Type B pancreatic cell (in vitro differentiated cells): ENCODE measurements around the gene C1orf159. TPM values are rescaled to one million over a fixed set of nuclear protein-coding genes. Genes with fewer than 3 reads are reported as not detected.

Experiments used
- DNase-seq: peaks from one replicate; pipeline ENCODE4 v3.0.0; 2021; ENCODE audit warnings: mixed read lengths; ENCODE audit not compliant: unreplicated experiment; ENCODE audit errors: extremely low spot score
- H3K27ac Mint-ChIP-seq: 2 replicates; pipeline ENCODE4 v1.8.0; 2021; ENCODE audit warnings: mild to moderate bottlenecking, mixed read lengths
- H3K27me3 Mint-ChIP-seq: 2 replicates; pipeline ENCODE4 v1.8.0; 2021; ENCODE audit warnings: mixed read lengths
- H3K36me3 Mint-ChIP-seq: 2 replicates; pipeline ENCODE4 v1.8.0; 2021; ENCODE audit warnings: mixed read lengths
- H3K4me1 Mint-ChIP-seq: one replicate; pipeline ENCODE4 v1.8.0; 2021; ENCODE audit warnings: mixed read lengths; ENCODE audit not compliant: unreplicated experiment
- H3K4me3 Mint-ChIP-seq: 2 replicates; pipeline ENCODE4 v1.8.0; 2021; ENCODE audit warnings: mild to moderate bottlenecking, mixed read lengths
- H3K9me3 Mint-ChIP-seq: 2 replicates; pipeline ENCODE4 v1.8.0; 2021; ENCODE audit warnings: mixed read lengths
- total RNA-seq: library from RNA; stranded (reverse); gene quantifications from 2 replicates; pipeline ENCODE4 v1.2.1, GENCODE V29; 2021; ENCODE audit warnings: low replicate concordance
- TF ChIP-seq, protein P1 (sequence below): fragments of 200-600 bp; sonication (generic); conservative IDR thresholded peaks from 2 replicates; pipeline ENCODE4 v1.5.0; 2021; ENCODE audit warnings: antibody characterized with exemption, mild to moderate bottlenecking

The C1orf159 gene
- total RNA-seq, 1 donor from 2014 or later = 21.2 TPM

DNA sequence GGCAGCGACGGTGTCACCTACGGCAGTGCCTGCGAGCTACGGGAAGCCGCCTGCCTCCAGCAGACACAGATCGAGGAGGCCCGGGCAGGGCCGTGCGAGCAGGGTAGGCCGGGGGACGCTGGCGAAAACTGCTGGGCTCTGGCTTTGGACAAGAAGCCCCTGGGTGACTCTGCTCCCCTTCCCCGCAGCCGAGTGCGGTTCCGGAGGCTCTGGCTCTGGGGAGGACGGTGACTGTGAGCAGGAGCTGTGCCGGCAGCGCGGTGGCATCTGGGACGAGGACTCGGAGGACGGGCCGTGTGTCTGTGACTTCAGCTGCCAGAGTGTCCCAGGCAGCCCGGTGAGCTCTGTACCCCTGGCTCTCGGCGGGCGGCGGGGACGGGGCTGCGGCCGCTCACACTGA lies 72.0 kb downstream of the C1orf159 start:
- H3K4me1 Mint-ChIP-seq = peaks cover 6% of the 10 kb centered on the region
- TF ChIP-seq, protein P1, sequence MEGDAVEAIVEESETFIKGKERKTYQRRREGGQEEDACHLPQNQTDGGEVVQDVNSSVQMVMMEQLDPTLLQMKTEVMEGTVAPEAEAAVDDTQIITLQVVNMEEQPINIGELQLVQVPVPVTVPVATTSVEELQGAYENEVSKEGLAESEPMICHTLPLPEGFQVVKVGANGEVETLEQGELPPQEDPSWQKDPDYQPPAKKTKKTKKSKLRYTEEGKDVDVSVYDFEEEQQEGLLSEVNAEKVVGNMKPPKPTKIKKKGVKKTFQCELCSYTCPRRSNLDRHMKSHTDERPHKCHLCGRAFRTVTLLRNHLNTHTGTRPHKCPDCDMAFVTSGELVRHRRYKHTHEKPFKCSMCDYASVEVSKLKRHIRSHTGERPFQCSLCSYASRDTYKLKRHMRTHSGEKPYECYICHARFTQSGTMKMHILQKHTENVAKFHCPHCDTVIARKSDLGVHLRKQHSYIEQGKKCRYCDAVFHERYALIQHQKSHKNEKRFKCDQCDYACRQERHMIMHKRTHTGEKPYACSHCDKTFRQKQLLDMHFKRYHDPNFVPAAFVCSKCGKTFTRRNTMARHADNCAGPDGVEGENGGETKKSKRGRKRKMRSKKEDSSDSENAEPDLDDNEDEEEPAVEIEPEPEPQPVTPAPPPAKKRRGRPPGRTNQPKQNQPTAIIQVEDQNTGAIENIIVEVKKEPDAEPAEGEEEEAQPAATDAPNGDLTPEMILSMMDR = no peak
- no peaks in the 10 kb centered on the region for H3K9me3 Mint-ChIP-seq
- peaks cover 8% of the 10 kb centered on the region for H3K27me3 Mint-ChIP-seq
- no peak overlapping the region for H3K27ac Mint-ChIP-seq
- DNase-seq = no peak
- peaks cover 4% of the 10 kb centered on the region for H3K36me3 Mint-ChIP-seq
- no peak overlapping the region for H3K4me3 Mint-ChIP-seq

DNA sequence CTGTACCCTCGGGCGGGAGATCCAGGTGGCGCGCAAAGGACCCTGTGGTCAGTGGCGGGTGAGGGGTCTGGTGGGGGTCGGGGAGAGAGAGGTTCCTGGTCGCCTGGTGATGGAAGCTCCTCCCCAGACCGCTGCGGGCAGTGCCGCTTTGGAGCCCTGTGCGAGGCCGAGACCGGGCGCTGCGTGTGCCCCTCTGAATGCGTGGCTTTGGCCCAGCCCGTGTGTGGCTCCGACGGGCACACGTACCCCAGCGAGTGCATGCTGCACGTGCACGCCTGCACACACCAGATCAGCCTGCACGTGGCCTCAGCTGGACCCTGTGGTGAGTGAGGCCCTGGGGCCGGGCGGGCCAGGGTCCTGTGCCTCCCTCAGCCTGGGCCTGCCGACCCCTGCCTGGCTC lies 72.5 kb downstream of the C1orf159 start:
- H3K27me3 Mint-ChIP-seq = peaks cover 13% of the 10 kb centered on the region
- no peak overlapping the region for H3K27ac Mint-ChIP-seq
- no peaks in the 10 kb centered on the region for H3K9me3 Mint-ChIP-seq
- no peak overlapping the region for H3K4me3 Mint-ChIP-seq
- DNase-seq = no peak
- TF ChIP-seq, protein P1 = no peak
- H3K4me1 Mint-ChIP-seq = peaks cover 11% of the 10 kb centered on the region
- peaks cover 4% of the 10 kb centered on the region for H3K36me3 Mint-ChIP-seq

DNA sequence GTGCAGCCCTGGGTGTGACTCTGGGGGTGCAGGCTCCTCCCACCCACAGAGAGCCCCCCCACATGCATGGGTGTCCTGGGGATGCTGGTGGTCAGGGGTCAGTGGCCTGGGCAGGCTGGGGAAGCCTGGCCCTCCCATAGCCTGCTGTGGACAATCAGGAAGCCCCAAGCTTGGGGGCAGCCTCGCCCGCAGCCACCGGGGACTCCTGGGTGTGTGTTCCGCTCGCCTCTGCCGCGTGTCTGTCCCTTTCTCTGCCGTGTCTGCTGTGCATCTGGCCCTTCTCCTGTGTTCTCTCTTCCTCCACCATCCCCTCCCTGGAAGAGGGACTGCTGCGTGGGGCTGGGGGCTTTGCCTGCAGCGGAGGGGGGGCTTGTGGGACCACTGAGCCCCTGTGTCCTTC lies 73.1 kb downstream of the C1orf159 start:
- H3K9me3 Mint-ChIP-seq = no peaks in the 10 kb centered on the region
- no peak overlapping the region for H3K4me3 Mint-ChIP-seq
- peaks cover 4% of the 10 kb centered on the region for H3K36me3 Mint-ChIP-seq
- no peak for DNase-seq
- H3K27ac Mint-ChIP-seq = no peak overlapping the region
- H3K4me1 Mint-ChIP-seq = peaks cover 11% of the 10 kb centered on the region
- TF ChIP-seq, protein P1 = no peak
- H3K27me3 Mint-ChIP-seq = peaks cover 15% of the 10 kb centered on the region

DNA sequence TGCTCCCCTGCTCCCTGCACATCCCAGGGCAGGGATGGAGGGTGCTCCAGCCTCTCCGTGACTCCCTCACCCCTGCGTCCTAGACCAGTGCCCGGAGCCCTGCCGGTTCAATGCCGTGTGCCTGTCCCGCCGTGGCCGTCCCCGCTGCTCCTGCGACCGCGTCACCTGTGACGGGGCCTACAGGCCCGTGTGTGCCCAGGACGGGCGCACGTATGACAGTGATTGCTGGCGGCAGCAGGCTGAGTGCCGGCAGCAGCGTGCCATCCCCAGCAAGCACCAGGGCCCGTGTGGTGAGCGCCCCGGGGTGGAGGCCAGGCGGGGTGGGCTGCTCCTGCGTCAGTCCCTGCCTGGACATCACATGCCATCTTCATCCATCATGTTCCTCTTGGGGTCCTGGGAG lies 74.0 kb downstream of the C1orf159 start:
- no peak overlapping the region for H3K4me3 Mint-ChIP-seq
- peaks cover 15% of the 10 kb centered on the region for H3K27me3 Mint-ChIP-seq
- peaks cover 4% of the 10 kb centered on the region for H3K36me3 Mint-ChIP-seq
- TF ChIP-seq, protein P1 = no peak
- H3K27ac Mint-ChIP-seq = no peak overlapping the region
- H3K9me3 Mint-ChIP-seq = no peaks in the 10 kb centered on the region
- H3K4me1 Mint-ChIP-seq = peaks cover 11% of the 10 kb centered on the region
- DNase-seq = no peak

DNA sequence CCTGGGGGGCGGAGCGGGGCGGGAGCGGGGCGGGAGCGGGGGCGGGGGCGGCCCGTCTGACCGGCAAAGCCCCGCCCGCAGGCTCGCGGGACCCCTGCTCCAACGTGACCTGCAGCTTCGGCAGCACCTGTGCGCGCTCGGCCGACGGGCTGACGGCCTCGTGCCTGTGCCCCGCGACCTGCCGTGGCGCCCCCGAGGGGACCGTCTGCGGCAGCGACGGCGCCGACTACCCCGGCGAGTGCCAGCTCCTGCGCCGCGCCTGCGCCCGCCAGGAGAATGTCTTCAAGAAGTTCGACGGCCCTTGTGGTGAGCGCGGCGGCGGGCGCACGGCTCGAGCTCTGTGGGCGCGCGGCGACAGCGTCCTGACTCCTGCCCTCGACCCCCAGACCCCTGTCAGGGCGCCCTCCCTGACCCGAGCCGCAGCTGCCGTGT lies 74.8 kb downstream of the C1orf159 start:
- Mint-ChIP-seq H3K4me3 (no peak overlapping the region), H3K36me3 (peaks cover 4% of the 10 kb centered on the region), H3K27me3 (peaks cover 15% of the 10 kb centered on the region), H3K9me3 (no peaks in the 10 kb centered on the region), H3K27ac (no peak overlapping the region), H3K4me1 (peaks cover 11% of the 10 kb centered on the region)
- TF ChIP-seq, protein P1 = no peak
- DNase-seq = no peak
